K562 (cell line): Measurements from ENCODE around the gene KCNG4. TPM values are rescaled to one million over a fixed set of nuclear protein-coding genes. Genes with fewer than 3 reads are reported as not detected.

Source experiments
- ATAC-seq: fragments of 200-7000 bp; cut with Tn5 transposase; 3 replicates; pipeline ENCODE4 v1.9.1; 2020; ENCODE audit warnings: moderate library complexity
- BruUV-seq: library from RNA; stranded (reverse); fragments of 400-500 nt; replicated peaks from 2 replicates; lab custom pipeline; 2021; lab: Mats Ljungman, UMichigan
- CTCF ChIA-PET: fragments of 300-600 bp; formaldehyde crosslinking; extraction: SDS; loops from one replicate; lab custom pipeline; 2021; ENCODE audit warnings: low intra/inter-chr PET ratio; lab: Yijun Ruan, JAX
- POLR2A ChIA-PET: fragments of 300-600, 350-650 bp; sonication (Branson Sonifier 250); formaldehyde crosslinking; extraction: SDS; loops from one replicate; lab custom pipeline; 2021; ENCODE audit warnings: antibody characterized with exemption, inconsistent platforms; lab: Yijun Ruan, JAX
- DNase-seq, 4 experiments: peaks; one replicate each; pipeline versions ENCODE4 v3.0.0 to v3.0.0-alpha.2; 2011 to 2018; ENCODE audit warnings: low spot score in 3 of 4, mixed read lengths in 3 of 4; ENCODE audit errors: extremely low read depth in 1 of 4
- FAIRE-seq: peaks from 2 replicates; lab custom pipeline; 2011; peaks lifted over from hg19 to GRCh38; lab: Jason Lieb, UNC
- H2AFZ ChIP-seq: 2 replicates; pipeline ENCODE4 v1.6.0; 2011; ENCODE audit warnings: low read depth, low read length, control low read depth, inconsistent platforms
- H3K27ac ChIP-seq: fragments of 200-600 bp; 3 replicates; pipeline ENCODE4 v1.8.0; 2011; ENCODE audit warnings: low read depth, mild to moderate bottlenecking, control low read depth, inconsistent platforms, low read length, moderate library complexity, mixed read lengths; ENCODE audit errors: extremely low read depth
- H3K27me3 ChIP-seq, 2 experiments: fragments of 300-600 bp in 1 of 2; 2 replicates in 1 of 2; 3 replicates in 1 of 2; pipeline versions ENCODE4 v1.6.0 to v1.8.0; 2011; ENCODE audit warnings: inconsistent platforms in 2 of 2, low read length in 2 of 2, mild to moderate bottlenecking in 1 of 2, mixed read lengths in 1 of 2, moderate library complexity in 1 of 2; ENCODE audit not compliant: control insufficient read depth in 2 of 2, insufficient read depth in 2 of 2
- H3K36me3 ChIP-seq: fragments of 300-600 bp; 3 replicates; pipeline ENCODE4 v1.8.0; 2011; ENCODE audit warnings: mild to moderate bottlenecking, low read length, inconsistent platforms; ENCODE audit not compliant: control insufficient read depth, insufficient read depth
- H3K4me1 ChIP-seq, 2 experiments: fragments of 200-600 bp in 1 of 2; replicated peaks in 1 of 2; 2 replicates in 1 of 2; 3 replicates in 1 of 2; pipeline versions ENCODE4 v1.5.1 to v1.8.0; 2011; ENCODE audit warnings: inconsistent platforms in 2 of 2, low read length in 2 of 2, mild to moderate bottlenecking in 1 of 2, mixed read lengths in 1 of 2, moderate library complexity in 1 of 2; ENCODE audit not compliant: control insufficient read depth in 2 of 2, insufficient read depth in 2 of 2
- H3K4me2 ChIP-seq: 2 replicates; pipeline ENCODE4 v1.6.1; 2011; ENCODE audit warnings: low read length, control low read depth, inconsistent platforms, mixed read lengths; ENCODE audit not compliant: insufficient read depth
- H3K4me3 ChIP-seq: fragments of 200-600 bp; sonication (generic), shearing (Covaris generic); 2 replicates; pipeline ENCODE4 v1.5.1; 2016; ENCODE audit warnings: control low read depth, inconsistent platforms
- H3K79me2 ChIP-seq: fragments of 200-600 bp; 3 replicates; pipeline ENCODE4 v1.8.0; 2011; ENCODE audit warnings: low read length, inconsistent platforms; ENCODE audit not compliant: control insufficient read depth, insufficient read depth
- H3K9ac ChIP-seq, 2 experiments: 2 replicates each; pipeline versions ENCODE4 v1.6.0 to v1.6.1; 2011; ENCODE audit warnings: low read depth in 2 of 2, low read length in 2 of 2, control low read depth in 1 of 2, inconsistent platforms in 1 of 2, mild to moderate bottlenecking in 1 of 2, mixed read lengths in 1 of 2; ENCODE audit not compliant: insufficient read depth in 1 of 2
- H3K9me1 ChIP-seq: one replicate; pipeline ENCODE4 v1.6.0; 2011; ENCODE audit warnings: inconsistent platforms, mild to moderate bottlenecking, low read length, moderate library complexity; ENCODE audit not compliant: control insufficient read depth, insufficient read depth
- H3K9me3 ChIP-seq: replicated peaks from 2 replicates; pipeline ENCODE4 v1.5.1; 2011; ENCODE audit warnings: low read depth, low read length, inconsistent platforms; ENCODE audit not compliant: control insufficient read depth, insufficient read depth
- H4K20me1 ChIP-seq: replicated peaks from 2 replicates; pipeline ENCODE4 v1.6.1; 2011; ENCODE audit warnings: low read length, inconsistent platforms, mixed read lengths; ENCODE audit not compliant: control insufficient read depth, insufficient read depth
- ATF4 ChIP-seq: fragments of 450-650 bp; formaldehyde crosslinking; IDR thresholded peaks from 2 replicates; pipeline ENCODE4 v1.4.0; 2022; ENCODE audit warnings: mild to moderate bottlenecking, moderate library complexity
- CBX1 ChIP-seq: sonication (generic); IDR thresholded peaks from 2 replicates; pipeline ENCODE4 v1.6.1; 2016; ENCODE audit warnings: antibody characterized with exemption, low read depth, mild to moderate bottlenecking
- CHCHD3 ChIP-seq: fragments of 250-450 bp; sonication (Bioruptor Pico); IDR thresholded peaks from 2 replicates; pipeline ENCODE4 v2.1.2; 2022; ENCODE audit warnings: mild to moderate bottlenecking
- CTBP1 ChIP-seq: fragments of 450-650 bp; IDR thresholded peaks from 2 replicates; pipeline ENCODE4 v1.6.1; 2016; ENCODE audit warnings: borderline replicate concordance
- CTCF ChIP-seq, 3 experiments: IDR thresholded peaks in 2 of 3; conservative IDR thresholded peaks in 1 of 3; 2 replicates each; pipeline ENCODE4 v1.5.1; 2011 to 2012; ENCODE audit warnings: low read length in 3 of 3, mild to moderate bottlenecking in 3 of 3, control low read depth in 2 of 3, improper control_type of control experiment in 1 of 3, inconsistent platforms in 1 of 3, low read depth in 1 of 3, mixed read lengths in 1 of 3, moderate library complexity in 1 of 3; ENCODE audit not compliant: insufficient read depth in 2 of 3
- FOXJ2 ChIP-seq: fragments of 200-800 bp; sonication (Bioruptor generic); IDR thresholded peaks from 2 replicates; pipeline ENCODE4 v1.6.1; 2016; ENCODE audit warnings: missing genetic modification characterization, missing compliant biosample characterization
- GATAD2B ChIP-seq: fragments of 450-650 bp; IDR thresholded peaks from 2 replicates; pipeline ENCODE4 v1.6.1; 2017; ENCODE audit warnings: mild to moderate bottlenecking, borderline replicate concordance
- HDAC2 ChIP-seq: fragments of 450-650 bp; IDR thresholded peaks from 2 replicates; pipeline ENCODE4 v1.6.1; 2016; ENCODE audit warnings: mild to moderate bottlenecking
- HDAC8 ChIP-seq: fragments of 450-650 bp; IDR thresholded peaks from 2 replicates; pipeline ENCODE4 v1.6.1; 2016; ENCODE audit warnings: mild to moderate bottlenecking, missing genetic modification characterization, moderate library complexity, missing compliant biosample characterization
- MXD1 ChIP-seq: fragments of 250-450 bp; sonication (Bioruptor Pico); IDR thresholded peaks from 2 replicates; pipeline ENCODE4 v1.8.0; 2021; ENCODE audit warnings: borderline replicate concordance, mild to moderate bottlenecking, moderate library complexity; ENCODE audit not compliant: poor library complexity, severe bottlenecking
- NFE2 ChIP-seq: IDR thresholded peaks from 2 replicates; pipeline ENCODE4 v1.6.1; 2014; ENCODE audit warnings: antibody characterized with exemption, low read depth
- OTX1 ChIP-seq: fragments of 450-650 bp; formaldehyde crosslinking; IDR thresholded peaks from 2 replicates; pipeline ENCODE4 v1.4.0; 2022; ENCODE audit warnings: mild to moderate bottlenecking
- PHB2 ChIP-seq: fragments of 450-650 bp; IDR thresholded peaks from 2 replicates; pipeline ENCODE4 v1.6.1; 2017; ENCODE audit warnings: low read depth
- PHF21A ChIP-seq: fragments of 450-650 bp; IDR thresholded peaks from 2 replicates; pipeline ENCODE4 v1.6.1; 2017; ENCODE audit warnings: low read depth, borderline replicate concordance
- RAD21 ChIP-seq, 2 experiments: fragments of 250-450 bp in 1 of 2; fragments of 450-650 bp in 1 of 2; sonication (Bioruptor Pico) in 1 of 2; formaldehyde crosslinking in 1 of 2; IDR thresholded peaks in 1 of 2; conservative IDR thresholded peaks in 1 of 2; 2 replicates each; pipeline versions ENCODE4 v1.4.0 to v1.8.0; 2020 to 2022; ENCODE audit warnings: mild to moderate bottlenecking in 2 of 2, moderate library complexity in 1 of 2
- SMARCC2 ChIP-seq: fragments of 450-650 bp; IDR thresholded peaks from 2 replicates; pipeline ENCODE4 v1.6.1; 2017; ENCODE audit warnings: antibody characterized with exemption, moderate library complexity, mild to moderate bottlenecking, low read depth
- TCFL5 ChIP-seq: fragments of 250-450 bp; sonication (Bioruptor Pico); conservative IDR thresholded peaks from 2 replicates; pipeline ENCODE4 v1.6.1; 2021; ENCODE audit warnings: mild to moderate bottlenecking, moderate library complexity, matching md5 sums
- ZNF445 ChIP-seq: fragments of 250-450 bp; sonication (Bioruptor Pico); IDR thresholded peaks from 2 replicates; pipeline ENCODE4 v1.4.0; 2020; ENCODE audit warnings: low read depth, mild to moderate bottlenecking, moderate library complexity
- ZNF586 ChIP-seq: fragments of 450-650 bp; formaldehyde crosslinking; conservative IDR thresholded peaks from 2 replicates; pipeline ENCODE4 v1.4.0; 2020; ENCODE audit warnings: mild to moderate bottlenecking, moderate library complexity
- ZNF644 ChIP-seq: fragments of 200-800 bp; sonication (Bioruptor generic); IDR thresholded peaks from 2 replicates; pipeline ENCODE4 v1.6.1; 2016; ENCODE audit warnings: low read depth, missing genetic modification characterization, missing compliant biosample characterization
- WGBS: fragments of 100-300 bp; shearing (Covaris generic); methylation state at CpG from one replicate; pipeline ENCODE4 v1.1.6; 2016; ENCODE audit warnings: low coverage, mixed read lengths; ENCODE audit not compliant: insufficient coverage; ENCODE audit errors: missing lambda C conversion rate; 5-methylcytosine and 5-hydroxymethylcytosine counted together
- in situ Hi-C: fragments of 300-500 bp; cut with MboI; formaldehyde crosslinking; loops from 4 replicates; pipeline ENCODE4 v1.15.0; 2018; ENCODE audit warnings: inconsistent platforms, mixed read lengths
- intact Hi-C: fragments of 100-400 bp; cut with micrococcal nuclease; formaldehyde crosslinking; loops from 2 replicates; pipeline ENCODE4 v1.14.2; 2022
- polyA plus RNA-seq, 8 experiments: library from polyadenylated mRNA; depleted of rRNA in 4 of 8; stranded (reverse) in 5 of 8; unstranded in 3 of 8; fragments of >200 nt; fragmentation: Nextera tagmentation in 2 of 8; fragmentation: Illumina TruSeq in 1 of 8; extraction: Ambion mirVana in 2 of 8; extraction: Trizol in 1 of 8; gene quantifications; 2 replicates each; pipeline versions ENCODE4 v1.2.1 to v1.2.3, GENCODE V29; 2011 to 2014; ENCODE audit warnings: inconsistent platforms in 1 of 8, missing spikeins in 1 of 8
- total RNA-seq, 7 experiments: library from RNA; depleted of rRNA in 6 of 7; stranded (reverse); fragments of >200 nt in 6 of 7; fragmentation: Illumina TruSeq in 2 of 7; extraction: Trizol in 2 of 7; gene quantifications; 2 replicates each; pipeline versions ENCODE4 v1.2.1 to v1.2.3, GENCODE V29; 2011 to 2021; ENCODE audit warnings: low replicate concordance in 1 of 7

Gene KCNG4
- total and polyA plus RNA-seq, 9 of the 15 experiments (the other 6 are each of a cell fraction or from before 2014, with no cell fraction given) = not detected

- no peaks in the 10 kb centered on the region for H3K9me1 ChIP-seq
- FAIRE-seq (no peak), ATAC-seq (peak; percentile 51), DNase-seq (no peak)
- no peaks in the 10 kb centered on the region for H4K20me1 ChIP-seq
- 11% methylated on average over 11 of the region's 11 CpGs for WGBS
- TF ChIP-seq HDAC2 (no peak), PHB2 (no peak), ZNF586 (no peak), PHF21A (no peak), CHCHD3 (no peak), CTBP1 (peak; percentile 31; the same call in 1 of the 2 replicates), GATAD2B (no peak), RAD21 (CRISPR knock-in tag; conservative IDR thresholded peaks at IDR 0.05 in 1 of 2, IDR thresholded peaks at IDR 0.05 in 1 of 2) (peak in 1 of 2 experiments; percentile 23; a peak in 1 of 4 replicates), CTCF (IDR thresholded peaks at IDR 0.05 in 2 of 3, conservative IDR thresholded peaks at IDR 0.05 in 1 of 3; ENCODE audit: insufficient read depth in 2 of 3, low read depth in 1 of 3, low read length in 3 of 3) (peak in 1 of 3 experiments; percentile 15; a peak in 1 of 6 replicates), MXD1 (CRISPR knock-in tag) (no peak), OTX1 (CRISPR knock-in tag) (no peak), HDAC8 (tag) (no peak), ATF4 (no peak), ZNF644 (tag) (no peak), ZNF445 (CRISPR knock-in tag) (no peak), NFE2 (no peak), TCFL5 (CRISPR knock-in tag) (no peak), FOXJ2 (tag) (no peak), CBX1 (no peak), SMARCC2 (no peak)
- intact Hi-C loops = no loop called here
- H3K27me3 ChIP-seq = peaks cover 31 to 55% of the 10 kb centered on the region in 2 experiments
- peak overlapping the region; percentile 34; the same call in 1 of the 2 replicates for H2AFZ ChIP-seq
- no peak overlapping the region; the same call in 1 of the 2 replicates for H3K4me2 ChIP-seq
- in situ Hi-C loops = loop anchor here (5.0 kb wide), 1 partner anchor 88 kb away; no protein-coding TSS in a partner anchor
- no peaks in the 10 kb centered on the region for H3K36me3 ChIP-seq
- H3K27ac ChIP-seq = no peak overlapping the region
- H3K9ac ChIP-seq = peak overlapping the region in 1 of 2 experiments; percentile 36; a peak in 1 of 4 replicates
- POLR2A ChIA-PET = interaction anchor here (0.7 to 1.3 kb wide), 9 partner anchors 9 to 53 kb away, joined by 3 to 4 read pairs (median 3); partner anchors contain the start of genes MBTPS1 and TAF1C
- CTCF ChIA-PET = interaction anchor here (0.6 kb wide), 2 partner anchors 192 to 308 kb away, joined by 3 to 4 read pairs; no protein-coding TSS in a partner anchor
- no TSS peak for BruUV-seq
- no peaks in the 10 kb centered on the region for H3K9me3 ChIP-seq
- H3K4me3 ChIP-seq = no peak overlapping the region
- peaks cover 2 to 12% of the 10 kb centered on the region in 2 experiments; a peak in 3 of 5 replicates for H3K4me1 ChIP-seq
- no peaks in the 10 kb centered on the region for H3K79me2 ChIP-seq
Measured at GRCh38 chr16:84169765-84170310, 70.0 kb downstream of the KCNG4 start.
